Measurements from ENCODE around the gene KCNN4.

DNA sequence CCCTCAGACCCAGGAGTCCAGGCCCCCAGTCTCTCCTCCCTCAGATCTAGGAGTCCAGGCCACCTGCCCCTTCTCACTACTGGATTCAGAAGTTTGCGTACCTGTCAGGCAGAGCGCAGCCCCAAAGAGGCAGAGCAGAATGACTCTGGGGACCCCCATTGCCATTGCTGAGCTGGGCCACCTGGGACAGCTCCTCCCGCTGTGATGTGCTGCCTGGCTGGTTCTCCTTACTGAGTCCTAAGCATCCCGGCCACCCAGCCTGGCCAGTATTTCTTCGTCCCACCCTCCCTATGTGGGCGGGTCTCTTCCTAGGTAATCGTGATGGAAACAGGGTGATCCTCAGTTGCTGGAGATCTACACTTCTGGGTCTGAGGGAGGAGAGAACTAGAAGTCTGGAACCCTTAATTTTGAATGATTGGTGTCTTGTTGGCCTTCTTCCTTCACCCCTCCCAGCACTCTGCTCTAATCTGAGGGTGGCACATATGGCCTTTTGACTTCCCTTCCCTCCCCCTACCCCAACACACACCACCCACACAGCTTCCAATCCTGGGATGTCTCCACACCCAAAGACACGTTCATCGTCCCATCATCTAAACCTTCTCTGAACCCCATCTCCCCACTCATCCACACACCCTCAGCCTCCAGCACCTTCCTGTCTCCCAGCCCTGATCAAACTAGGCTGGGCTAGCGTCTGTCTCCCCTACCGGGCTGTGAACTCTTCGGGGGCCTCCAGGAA lies 21.6 kb upstream of the KCNN4 start, which contains the start of gene LYPD5:
- TF ChIP-seq, protein P1, sequence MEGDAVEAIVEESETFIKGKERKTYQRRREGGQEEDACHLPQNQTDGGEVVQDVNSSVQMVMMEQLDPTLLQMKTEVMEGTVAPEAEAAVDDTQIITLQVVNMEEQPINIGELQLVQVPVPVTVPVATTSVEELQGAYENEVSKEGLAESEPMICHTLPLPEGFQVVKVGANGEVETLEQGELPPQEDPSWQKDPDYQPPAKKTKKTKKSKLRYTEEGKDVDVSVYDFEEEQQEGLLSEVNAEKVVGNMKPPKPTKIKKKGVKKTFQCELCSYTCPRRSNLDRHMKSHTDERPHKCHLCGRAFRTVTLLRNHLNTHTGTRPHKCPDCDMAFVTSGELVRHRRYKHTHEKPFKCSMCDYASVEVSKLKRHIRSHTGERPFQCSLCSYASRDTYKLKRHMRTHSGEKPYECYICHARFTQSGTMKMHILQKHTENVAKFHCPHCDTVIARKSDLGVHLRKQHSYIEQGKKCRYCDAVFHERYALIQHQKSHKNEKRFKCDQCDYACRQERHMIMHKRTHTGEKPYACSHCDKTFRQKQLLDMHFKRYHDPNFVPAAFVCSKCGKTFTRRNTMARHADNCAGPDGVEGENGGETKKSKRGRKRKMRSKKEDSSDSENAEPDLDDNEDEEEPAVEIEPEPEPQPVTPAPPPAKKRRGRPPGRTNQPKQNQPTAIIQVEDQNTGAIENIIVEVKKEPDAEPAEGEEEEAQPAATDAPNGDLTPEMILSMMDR (IDR thresholded peaks at IDR 0.05): no peak
- no peak for TF ChIP-seq POLR2A (IDR thresholded peaks at IDR 0.05)
